Urothelium cell line (cell line): ENCODE results near the gene SLC6A6.
"Not testable (repeated sequence)": the region's sequence is repeated elsewhere in the genome, so short reads cannot be mapped to it uniquely, and the experiment has no call there.

Experiments used
- DNase-seq: peaks from one replicate; pipeline ENCODE4 v3.0.0; 2011; ENCODE audit warnings: low spot score, mixed read lengths
- FAIRE-seq: peaks from 2 replicates; lab custom pipeline; 2011; peaks lifted over from hg19 to GRCh38; lab: Jason Lieb, UNC

SLC6A6 gene

GRCh38 chr3:14513566-14514322, 111.3 kb downstream of the SLC6A6 start:
- DNase-seq (no peak), FAIRE-seq (no peak)

- no peak for FAIRE-seq
- no peak for DNase-seq
These were observed 111.9 kb downstream of the SLC6A6 start for GRCh38 chr3:14514323-14514720.

- not testable (repeated sequence) for DNase-seq
These were observed 113.1 kb downstream of the SLC6A6 start for GRCh38 chr3:14515526-14515925.

DNA sequence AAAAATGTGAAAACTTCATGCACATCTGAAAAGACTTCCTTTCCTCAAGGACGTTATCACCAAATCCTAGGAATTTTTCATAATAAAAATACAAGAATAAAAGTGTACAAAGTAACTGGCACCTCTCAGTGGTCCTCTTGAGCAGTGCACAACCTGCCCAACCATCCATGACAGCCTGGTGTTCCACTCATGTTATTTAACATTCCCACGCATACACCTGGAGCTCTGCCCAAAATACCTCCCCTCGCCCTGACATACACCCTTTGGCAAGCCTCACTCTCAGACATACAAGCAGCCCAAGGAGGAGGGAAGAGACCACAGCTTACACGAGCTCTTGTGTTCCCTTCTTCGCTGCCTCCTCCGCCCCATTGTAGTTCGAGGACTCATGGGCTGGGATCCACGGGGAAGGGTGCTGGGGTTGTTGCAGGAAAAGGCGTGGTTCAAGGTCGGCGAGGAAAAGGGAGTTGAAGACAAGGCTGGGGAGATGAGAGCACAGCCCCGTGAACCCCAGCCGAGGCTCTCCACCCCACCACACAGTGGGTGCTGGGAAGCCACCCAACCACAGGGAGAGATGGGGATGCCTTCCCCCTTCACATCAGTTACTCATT, 114.4 kb downstream of the SLC6A6 start:
- FAIRE-seq (no peak), DNase-seq (no peak)

More at GRCh38 chr3:14515526-14515925, 113.1 kb downstream of the SLC6A6 start:
- FAIRE-seq = not testable (repeated sequence)

DNA sequence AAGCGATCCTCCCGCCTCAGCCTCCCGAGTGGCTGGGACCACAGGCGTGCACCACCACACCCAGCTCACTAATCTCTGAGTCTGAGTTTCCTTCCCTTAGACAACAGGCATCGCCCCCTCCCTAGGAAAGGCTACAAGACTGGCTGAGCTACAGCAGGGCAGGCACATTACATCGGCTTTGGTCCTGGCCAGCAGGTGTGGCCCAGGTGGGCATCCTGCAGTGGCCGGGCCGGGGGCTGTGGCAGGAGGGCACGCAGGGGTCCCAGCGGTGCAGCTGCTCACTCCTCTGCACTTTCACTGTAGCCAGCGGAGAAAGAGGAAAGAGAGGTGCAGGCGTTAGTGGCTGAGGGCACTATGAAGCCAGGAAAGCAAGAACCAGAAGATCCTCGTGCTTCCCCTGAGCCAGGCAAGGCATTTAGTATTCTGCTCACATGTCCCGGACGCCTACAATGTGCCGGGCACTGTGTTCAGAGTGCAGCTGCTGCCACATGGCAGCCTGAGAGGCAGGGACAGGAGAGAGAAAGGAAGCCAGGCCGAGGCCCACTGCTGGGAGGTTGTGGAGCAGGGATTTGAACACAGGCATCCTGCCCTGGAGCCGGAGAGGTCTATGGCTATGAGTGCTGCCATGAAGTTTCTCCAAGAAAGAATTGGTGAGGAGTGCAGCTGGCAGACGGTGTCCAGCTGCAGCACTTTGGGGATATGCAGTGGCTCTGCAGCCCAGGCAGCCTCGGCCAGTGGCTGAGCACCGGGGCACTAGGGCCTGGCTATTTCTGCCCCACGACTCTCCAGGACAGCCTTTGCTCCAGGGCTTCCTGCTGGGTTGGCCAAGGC, 115.4 kb downstream of the SLC6A6 start:
- FAIRE-seq = no peak

DNA sequence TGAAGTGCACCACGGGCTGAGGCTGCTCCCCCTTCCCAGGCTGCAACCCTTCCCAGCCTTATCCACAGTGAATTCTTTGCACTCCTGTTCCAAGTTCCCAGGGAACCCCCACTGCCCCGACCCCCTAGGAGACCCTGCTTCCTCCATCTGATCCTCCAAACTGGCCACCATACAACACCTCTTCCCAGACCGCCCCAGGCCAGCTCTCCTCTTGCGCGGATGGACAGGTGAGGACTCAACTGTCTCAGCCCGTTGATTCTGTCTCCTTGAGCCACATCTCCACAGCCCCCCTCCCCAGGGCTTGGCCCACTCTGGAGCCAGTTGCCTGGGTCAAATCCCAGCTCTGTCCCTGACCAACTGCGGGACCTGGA, 116.0 kb downstream of the SLC6A6 start:
- DNase-seq (no peak), FAIRE-seq (no peak)

More for the DNA sequence above, 115.4 kb downstream of the SLC6A6 start:
- no peak for DNase-seq

GRCh38 chr3:14518893-14519292, 116.5 kb downstream of the SLC6A6 start:
- FAIRE-seq = no peak
- no peak for DNase-seq

DNA sequence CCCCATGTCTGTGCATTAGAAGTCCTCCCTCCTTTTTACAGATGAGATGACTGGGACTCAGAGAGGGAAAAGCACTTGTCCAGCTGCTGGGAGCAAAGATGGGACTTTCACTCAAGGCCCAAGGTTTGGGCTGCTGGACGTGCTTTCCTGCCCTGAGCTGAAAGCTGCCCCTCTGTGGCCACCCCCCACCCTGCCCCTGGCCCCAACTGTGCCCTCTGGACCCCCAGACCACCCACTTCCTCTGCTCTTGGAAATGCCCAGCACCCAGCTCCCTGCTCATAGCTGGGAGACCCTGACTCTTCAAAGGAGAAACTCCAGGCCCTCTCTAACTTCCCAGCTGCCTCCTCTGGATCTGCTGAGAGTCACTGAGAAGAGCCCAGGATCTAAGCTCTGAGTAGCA, 117.0 kb downstream of the SLC6A6 start:
- no peak for FAIRE-seq
- DNase-seq = no peak

GRCh38 chr3:14520149-14520548, 117.7 kb downstream of the SLC6A6 start:
- FAIRE-seq = no peak
- no peak for DNase-seq

- FAIRE-seq (no peak), DNase-seq (no peak)
These were observed 118.6 kb downstream of the SLC6A6 start for GRCh38 chr3:14520967-14521366.

DNA sequence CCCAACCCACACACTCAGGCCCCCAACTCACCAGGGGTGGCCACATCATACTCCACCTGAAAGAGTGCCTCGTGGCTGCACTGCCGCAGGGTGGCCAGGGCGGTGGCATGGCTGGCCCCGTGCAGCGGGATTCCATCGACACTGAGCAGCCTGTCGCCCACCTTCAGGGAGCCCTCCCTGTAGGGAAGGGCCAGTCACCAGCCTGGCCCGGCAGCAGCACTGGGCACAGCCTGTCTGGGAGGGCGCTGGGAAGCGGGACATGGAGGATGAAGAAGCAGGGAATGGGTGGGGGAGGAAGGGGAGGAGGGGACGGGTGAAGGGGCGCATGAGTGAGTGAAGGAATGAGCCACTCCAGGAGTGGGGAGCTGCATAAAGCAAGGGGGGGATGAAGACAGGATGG, 119.2 kb downstream of the SLC6A6 start:
- FAIRE-seq = no peak
- no peak for DNase-seq

DNA sequence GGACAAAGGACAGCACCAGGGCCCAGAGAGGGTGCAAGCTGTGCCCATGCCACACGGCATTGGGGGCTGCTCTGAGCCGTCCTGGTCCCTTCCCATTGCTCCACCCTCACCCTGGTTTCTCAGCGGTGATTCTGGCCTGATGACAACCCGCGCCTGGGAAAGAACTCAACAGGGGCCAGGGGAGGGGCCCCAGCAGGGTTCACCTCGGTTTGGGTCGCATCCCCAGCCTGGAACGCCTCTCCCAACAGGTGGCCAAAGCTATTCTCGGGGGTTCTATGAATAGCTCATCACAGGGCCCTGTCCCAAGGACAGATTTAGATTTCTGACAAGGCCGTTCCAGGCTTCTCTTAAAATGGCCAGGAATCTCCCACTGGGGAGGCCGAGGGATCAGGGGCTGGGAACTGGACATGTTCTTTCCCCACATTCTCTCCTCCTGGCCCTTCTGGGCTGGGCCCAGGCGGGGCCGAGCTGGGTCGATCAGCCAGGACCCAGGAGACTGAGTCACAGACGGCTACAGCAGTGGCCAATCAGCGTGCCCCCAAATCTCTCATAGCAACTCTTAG, 119.8 kb downstream of the SLC6A6 start:
- DNase-seq (no peak), FAIRE-seq (no peak)

DNA sequence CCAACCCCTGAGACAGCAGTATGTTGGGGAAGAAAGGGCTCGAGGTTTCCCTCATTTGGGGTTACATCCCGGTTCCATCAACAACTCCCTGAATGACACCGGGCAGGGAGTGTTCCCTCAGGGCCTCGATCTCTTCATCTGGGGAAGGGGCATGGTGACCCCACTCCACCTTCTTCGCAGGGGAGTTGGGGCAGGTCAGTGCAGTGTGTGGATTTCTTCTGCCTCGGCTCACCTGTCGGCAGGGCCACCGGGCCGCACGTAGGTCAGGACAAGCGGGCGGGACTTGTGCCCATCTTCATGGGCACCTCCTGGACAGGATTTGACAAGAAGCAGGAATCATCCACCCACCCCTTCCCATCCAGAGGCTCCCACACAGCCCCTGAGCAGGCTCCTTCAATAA, 120.4 kb downstream of the SLC6A6 start:
- FAIRE-seq (no peak), DNase-seq (no peak)

DNA sequence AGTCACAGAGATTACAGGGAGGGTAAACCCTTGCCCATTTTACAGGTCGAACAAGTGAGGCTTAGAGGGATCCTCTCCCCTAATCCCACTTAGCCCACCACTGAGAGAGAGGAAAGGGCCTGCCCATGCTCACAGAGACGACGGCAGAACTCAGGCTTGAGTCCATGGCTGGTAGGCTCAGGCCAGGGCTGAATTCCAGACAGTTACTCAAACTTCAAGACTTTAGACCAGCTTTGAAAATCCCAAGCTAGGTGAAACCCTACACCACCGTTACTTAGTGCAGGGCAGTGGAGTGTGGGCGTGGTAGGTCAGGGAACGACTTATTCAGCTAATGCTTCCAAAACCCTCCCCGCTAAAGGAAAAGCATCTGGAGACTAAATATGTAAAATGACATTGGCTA, 121.4 kb downstream of the SLC6A6 start:
- FAIRE-seq (peak; percentile 59), DNase-seq (peak; percentile 50)

- DNase-seq = peak; percentile 83
- peak; percentile 5 for FAIRE-seq
These were observed 121.9 kb downstream of the SLC6A6 start for GRCh38 chr3:14524311-14524711.

- no peak for DNase-seq
These were observed 122.7 kb downstream of the SLC6A6 start for GRCh38 chr3:14524920-14525660.

GRCh38 chr3:14525685-14526631, 123.6 kb downstream of the SLC6A6 start:
- DNase-seq = no peak
- FAIRE-seq = no peak

More at GRCh38 chr3:14524920-14525660, 122.7 kb downstream of the SLC6A6 start:
- FAIRE-seq = no peak

- DNase-seq = no peak
- FAIRE-seq = no peak
These were observed 125.7 kb downstream of the SLC6A6 start for GRCh38 chr3:14528081-14528480.

- DNase-seq = no peak
- FAIRE-seq = no peak
These were observed 129.5 kb downstream of the SLC6A6 start for GRCh38 chr3:14531856-14532395.
